Calu3 (cell line): ENCODE data around the gene TYSND1. TPM values are rescaled to one million over a fixed set of nuclear protein-coding genes. Genes with fewer than 3 reads are reported as not detected.

Experiments used
- Bru-seq: library from RNA; stranded (reverse); fragments of 400-500 nt; gene quantifications from one replicate; lab custom pipeline; 2021; lab: Mats Ljungman, UMichigan
- BruChase-seq, 2 experiments: library from RNA; stranded (reverse); fragments of 400-500 nt; gene quantifications; one replicate each; lab custom pipeline; 2021; lab: Mats Ljungman, UMichigan
- BruUV-seq: library from RNA; stranded (reverse); fragments of 400-500 nt; replicated peaks from 2 replicates; lab custom pipeline; 2021; lab: Mats Ljungman, UMichigan
- CTCF ChIA-PET: fragments of 300-600 bp; sonication (Branson Sonifier 250); formaldehyde crosslinking; loops from one replicate; lab custom pipeline; 2022; ENCODE audit warnings: antibody characterized with exemption; lab: Charles Lee
- DNase-seq: peaks from one replicate; pipeline ENCODE4 v3.0.0; 2022
- H3K27ac Mint-ChIP-seq: one replicate; pipeline ENCODE4 v1.8.0; 2022; ENCODE audit warnings: mixed read lengths; ENCODE audit not compliant: unreplicated experiment
- H3K27me3 Mint-ChIP-seq: one replicate; pipeline ENCODE4 v1.8.0; 2022; ENCODE audit warnings: mixed read lengths; ENCODE audit not compliant: unreplicated experiment
- H3K36me3 Mint-ChIP-seq: one replicate; pipeline ENCODE4 v1.8.0; 2022; ENCODE audit warnings: mild to moderate bottlenecking, moderate library complexity, mixed read lengths; ENCODE audit not compliant: insufficient read depth, unreplicated experiment
- H3K4me1 Mint-ChIP-seq: one replicate; pipeline ENCODE4 v1.8.0; 2022; ENCODE audit warnings: mild to moderate bottlenecking, low read depth, mixed read lengths; ENCODE audit not compliant: unreplicated experiment
- H3K4me3 Mint-ChIP-seq: one replicate; pipeline ENCODE4 v1.8.0; 2022; ENCODE audit warnings: mild to moderate bottlenecking, low read depth, moderate library complexity, mixed read lengths; ENCODE audit not compliant: unreplicated experiment
- H3K9me3 Mint-ChIP-seq: one replicate; pipeline ENCODE4 v1.8.0; 2022; ENCODE audit warnings: low read depth, mixed read lengths; ENCODE audit not compliant: unreplicated experiment
- CTCF ChIP-seq: fragments of 200-600 bp; IDR thresholded peaks from one replicate; pipeline ENCODE4 v1.8.0; 2022; ENCODE audit warnings: antibody characterized with exemption; ENCODE audit not compliant: unreplicated experiment
- intact Hi-C: fragments of 100-400 bp; cut with micrococcal nuclease; formaldehyde crosslinking; loops from one replicate; pipeline ENCODE4 v1.10.0; 2022; ENCODE audit not compliant: unreplicated experiment
- long read RNA-seq: library from polyadenylated mRNA; stranded (forward); transcript quantifications from one replicate; pipeline ENCODE4 v2.0.0, GENCODE V29; 2022
- total RNA-seq: library from RNA; stranded (reverse); gene quantifications from 2 replicates; pipeline ENCODE4 v1.2.3, GENCODE V29; 2022

The TYSND1 gene
- total RNA-seq: 21.4 and 24.6 TPM in 2 replicates
- percentile 75 among the genes with signal in this experiment for Bru-seq, nascent RNA
- BruChase-seq, experiment 1, labeled RNA remaining after a 6-hour chase: percentile 81 among the genes with signal in this experiment
- BruChase-seq, experiment 2, labeled RNA remaining after a 2-hour chase: percentile 84 among the genes with signal in this experiment
- long read RNA-seq, transcript TYSND1-201 (4 exons, 3,644 nt): major isoform, 49 of 78 reads
- long read RNA-seq, partial matches to known transcripts: 9 of 78 reads
- long read RNA-seq, other reads (novel, unspliced or antisense): 16 of 78 reads

GRCh38 chr10:70146489-70147258, at the start of gene TYSND1:
TSS of gene TYSND1 (minus strand) at chr10:70146700. CDS start at chr10:70146586, 114 bp downstream.
- Mint-ChIP-seq H3K9me3 (no peaks in the 10 kb centered on the region), H3K4me3 (peak within 1 kb of the TSS; percentile 86), H3K27me3 (no peaks in the 10 kb centered on the region), H3K36me3 (peaks cover 72% of the 10 kb centered on the region), H3K27ac (peak within 1 kb of the TSS; percentile 91), H3K4me1 (peaks cover 8% of the 10 kb centered on the region)
- TF ChIP-seq CTCF: peak; percentile 12
- BruUV-seq: TSS peak; percentile 93
- intact Hi-C loops: loop anchor here (2.0 kb wide), 1 partner anchor 218 kb away; no protein-coding TSS in a partner anchor
- CTCF ChIA-PET: interaction anchor here (0.6 to 1.9 kb wide), 29 partner anchors 8 to 360 kb away, joined by 3 to 33 read pairs (median 4); partner anchors contain the start of genes EIF4EBP2 and SAR1A
- DNase-seq: peak; percentile 98

GRCh38 chr10:70193391-70193844, 46.9 kb upstream of the TYSND1 start:
- BruUV-seq: no TSS peak
- peaks cover 22% of the 10 kb centered on the region for H3K36me3 Mint-ChIP-seq
- no peaks in the 10 kb centered on the region for H3K4me1 Mint-ChIP-seq
- no peak for TF ChIP-seq CTCF
- intact Hi-C loops: no loop called here
- H3K9me3 Mint-ChIP-seq: no peaks in the 10 kb centered on the region
- DNase-seq: no peak
- no peak overlapping the region for H3K27ac Mint-ChIP-seq
- H3K4me3 Mint-ChIP-seq: no peak overlapping the region
- no peaks in the 10 kb centered on the region for H3K27me3 Mint-ChIP-seq
- CTCF ChIA-PET: interaction anchor here (0.6 to 2.0 kb wide), 2 partner anchors 47 to 1705 kb away, joined by 4 to 7 read pairs; partner anchors contain the start of gene TYSND1

- TF ChIP-seq CTCF: no peak
- intact Hi-C loops: no loop called here
- no peak for DNase-seq
- no peaks in the 10 kb centered on the region for H3K9me3 Mint-ChIP-seq
- BruUV-seq: no TSS peak
- H3K4me3 Mint-ChIP-seq: no peak overlapping the region
- H3K27ac Mint-ChIP-seq: no peak overlapping the region
- H3K4me1 Mint-ChIP-seq: no peaks in the 10 kb centered on the region
- peaks cover 13% of the 10 kb centered on the region for H3K36me3 Mint-ChIP-seq
- no peaks in the 10 kb centered on the region for H3K27me3 Mint-ChIP-seq
- CTCF ChIA-PET: interaction anchor here (0.6 to 2.0 kb wide), 2 partner anchors 46 to 1706 kb away, joined by 4 to 7 read pairs; partner anchors contain the start of gene TYSND1
Measured at GRCh38 chr10:70192326-70192968, 45.9 kb upstream of the TYSND1 start.

GRCh38 chr10:70191972-70192305, 45.4 kb upstream of the TYSND1 start:
- TF ChIP-seq CTCF: no peak
- CTCF ChIA-PET: no interaction called here
- BruUV-seq: TSS peak; percentile 4
- intact Hi-C loops: no loop called here
- H3K27me3 Mint-ChIP-seq: no peaks in the 10 kb centered on the region
- DNase-seq: no peak
- H3K27ac Mint-ChIP-seq: no peak overlapping the region
- peaks cover 7% of the 10 kb centered on the region for H3K36me3 Mint-ChIP-seq
- H3K4me3 Mint-ChIP-seq: no peak overlapping the region
- H3K4me1 Mint-ChIP-seq: no peaks in the 10 kb centered on the region
- H3K9me3 Mint-ChIP-seq: no peaks in the 10 kb centered on the region
